Fibroblast of skin of right quadriceps (primary cell): ENCODE measurements around the gene CDH13.

Source experiments
- DNase-seq: peaks from one replicate; pipeline ENCODE4 v3.0.0-alpha.2; 2013

The CDH13 gene

DNA sequence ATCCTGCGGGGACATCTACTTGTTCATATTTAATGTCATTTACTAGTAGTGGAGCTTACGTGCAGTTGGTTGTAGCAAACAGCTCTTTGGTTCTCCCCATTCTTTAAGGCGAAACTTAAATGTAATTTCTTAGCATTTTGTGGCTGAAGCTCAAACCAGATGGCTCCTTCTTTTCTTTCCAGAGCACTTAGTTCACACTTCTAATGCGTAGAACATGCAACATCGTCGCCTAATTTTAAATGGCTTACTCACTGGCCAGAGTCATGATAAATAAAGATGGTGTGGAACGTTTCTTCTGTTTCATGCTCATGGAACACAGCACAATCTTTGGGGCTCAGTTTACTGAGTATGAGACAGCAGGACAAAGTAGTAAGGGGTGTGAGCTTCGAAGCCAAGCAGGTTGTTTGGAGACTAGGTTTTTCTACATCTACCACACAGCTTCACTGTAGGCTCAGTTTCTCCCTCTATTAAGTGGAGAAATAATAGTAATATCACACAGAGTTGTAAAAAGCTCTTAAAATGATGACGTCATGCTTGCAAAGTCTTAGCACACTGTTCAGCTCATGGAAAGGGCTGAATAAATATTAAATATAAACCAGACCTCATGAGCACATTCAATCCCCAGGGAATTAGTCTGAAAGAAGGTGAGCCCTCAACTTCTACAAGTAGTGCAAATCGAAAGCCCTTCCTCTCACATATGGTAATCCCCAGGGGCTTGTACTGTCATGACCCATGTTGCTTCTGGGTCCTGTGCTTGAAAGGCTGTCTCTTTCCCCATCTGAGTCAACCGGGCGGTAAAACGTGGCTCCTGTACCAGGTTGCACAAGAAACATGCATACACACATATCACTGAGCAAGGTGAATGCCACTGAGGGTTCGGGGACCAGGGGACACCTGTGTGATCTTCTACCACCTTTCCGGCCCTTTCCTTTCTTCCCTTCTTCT is 384.3 kb downstream of the CDH13 start:
- no peak for DNase-seq

DNA sequence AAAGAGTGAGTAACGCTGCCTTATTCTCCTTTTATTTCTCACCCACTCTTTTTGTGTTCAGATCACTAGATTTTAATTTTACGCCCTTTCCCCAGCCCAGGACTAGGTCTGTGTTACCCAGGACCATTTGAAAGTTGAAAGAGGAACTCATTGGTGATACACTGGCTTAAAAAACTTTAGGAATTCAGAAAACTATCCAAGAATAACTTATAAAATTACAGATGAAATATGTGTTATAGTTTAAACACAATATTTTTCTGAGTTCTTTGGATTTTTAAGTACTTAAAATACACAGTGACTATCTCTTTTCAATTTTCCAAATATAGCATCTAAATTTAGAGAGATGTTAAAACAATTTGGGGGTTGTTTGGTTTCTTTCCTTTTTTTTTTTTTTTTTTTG is 385.2 kb downstream of the CDH13 start:
- DNase-seq: peak; percentile 9

DNA sequence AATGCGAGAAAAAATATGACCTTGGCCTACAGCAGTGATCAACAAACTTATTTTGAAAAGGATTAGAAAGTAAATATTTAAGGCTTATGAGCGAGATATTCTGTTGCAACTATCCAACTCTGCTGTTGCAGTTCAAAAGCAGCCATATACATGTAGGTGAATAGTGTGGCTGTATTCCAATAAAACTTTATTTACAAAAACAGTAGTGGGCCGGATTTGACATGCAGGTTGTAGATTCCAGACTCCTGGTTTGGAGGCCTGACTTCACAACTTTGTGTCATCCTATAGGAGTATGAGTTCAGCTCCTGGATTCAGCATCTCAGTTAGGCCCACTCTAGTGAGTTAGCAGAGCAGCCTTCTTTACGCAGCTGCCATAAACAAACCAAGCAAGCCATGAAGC is 386.3 kb downstream of the CDH13 start:
- DNase-seq: no peak

DNA sequence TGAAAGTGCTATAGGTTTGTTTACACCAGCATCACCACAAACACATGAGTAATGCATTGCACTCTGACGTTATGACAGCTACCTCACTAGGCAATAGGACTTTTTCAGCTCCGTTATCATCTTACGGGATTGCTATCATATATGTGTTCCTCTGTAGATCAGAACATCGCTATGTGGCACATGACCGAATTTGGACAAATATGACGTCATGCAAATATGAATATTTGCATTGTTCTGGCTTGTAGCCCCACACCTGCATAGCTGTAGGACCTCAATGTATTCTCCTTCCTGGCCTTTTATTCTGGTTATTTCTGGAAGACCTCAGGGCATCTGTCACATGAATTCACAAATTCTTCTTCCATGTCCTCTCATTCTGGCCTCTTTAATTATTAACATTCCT is 393.2 kb downstream of the CDH13 start:
- DNase-seq: no peak

DNA sequence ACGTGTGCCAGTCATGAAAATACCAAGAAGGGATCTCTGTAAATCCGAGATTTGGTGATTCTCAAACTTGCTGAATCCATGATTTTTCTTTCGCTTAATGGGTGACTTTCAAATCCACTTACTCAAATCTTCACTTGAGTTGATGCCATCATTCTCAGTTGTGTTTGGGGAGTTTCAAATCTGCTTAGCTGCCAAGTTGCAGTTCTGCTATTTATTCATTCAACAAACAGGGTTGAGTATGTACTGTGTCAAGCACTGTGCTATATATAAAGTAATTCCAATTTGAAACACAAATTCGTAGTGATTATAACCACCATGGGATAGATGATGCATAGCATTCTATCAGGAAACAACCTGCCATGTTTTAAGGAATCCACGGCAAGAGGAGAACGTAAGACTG is 394.3 kb downstream of the CDH13 start:
- no peak for DNase-seq

DNA sequence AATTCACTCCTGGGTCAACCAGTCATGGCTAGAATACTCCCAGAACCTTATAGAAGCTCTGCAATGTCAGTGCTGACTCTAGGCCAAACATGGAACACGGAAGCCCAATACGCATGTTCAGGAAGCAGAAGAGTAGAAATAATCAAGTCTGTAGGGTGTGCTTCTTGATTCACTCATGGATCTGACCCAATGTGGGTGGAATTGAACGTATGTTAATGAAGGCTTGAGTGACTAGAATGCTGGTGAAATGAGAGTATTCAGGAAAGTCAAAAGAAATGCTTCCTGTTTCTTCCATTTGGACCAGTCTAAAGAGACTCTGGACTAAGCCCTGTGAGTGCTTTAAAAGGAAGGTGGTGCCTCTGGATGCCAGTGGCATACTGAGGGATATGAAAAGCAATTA is 395.0 kb downstream of the CDH13 start:
- DNase-seq: no peak

DNA sequence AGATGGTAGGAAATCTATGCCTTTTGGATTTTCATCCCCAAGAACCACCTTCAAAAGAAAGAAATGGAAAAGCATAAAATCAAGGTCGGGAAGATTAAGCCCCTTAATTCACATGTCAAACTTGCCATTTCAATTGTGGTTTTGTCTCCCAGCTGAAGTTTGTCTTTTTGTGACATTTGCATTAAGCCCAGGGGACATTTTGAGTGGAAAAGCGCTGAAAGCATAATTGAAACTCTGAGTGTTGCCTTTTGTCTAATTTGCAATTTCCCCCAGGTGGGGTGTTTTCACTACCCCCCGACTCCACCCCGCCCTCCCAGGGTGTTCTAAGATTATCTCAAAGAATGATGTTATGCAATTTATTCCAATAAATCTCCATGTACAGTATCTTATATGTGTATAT is 396.2 kb downstream of the CDH13 start:
- DNase-seq: no peak

DNA sequence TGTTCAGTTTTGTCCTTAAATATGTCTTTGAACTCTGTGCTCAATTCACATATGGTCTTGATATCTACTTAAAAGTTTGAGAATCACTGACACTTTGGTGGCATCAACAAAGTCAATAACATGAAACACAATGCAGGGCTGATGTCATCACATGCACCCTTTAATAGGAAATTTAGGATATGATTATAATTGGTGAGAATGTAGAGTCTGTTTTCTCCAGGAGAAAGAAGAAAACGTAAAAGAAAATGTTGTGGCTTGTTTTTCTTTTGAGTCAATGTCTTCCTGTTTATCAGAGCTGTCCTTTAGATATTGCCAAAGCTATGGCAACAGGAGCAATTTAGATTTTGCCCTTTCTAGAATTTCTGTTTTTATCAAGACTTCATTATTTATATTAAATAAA is 396.9 kb downstream of the CDH13 start:
- no peak for DNase-seq

DNA sequence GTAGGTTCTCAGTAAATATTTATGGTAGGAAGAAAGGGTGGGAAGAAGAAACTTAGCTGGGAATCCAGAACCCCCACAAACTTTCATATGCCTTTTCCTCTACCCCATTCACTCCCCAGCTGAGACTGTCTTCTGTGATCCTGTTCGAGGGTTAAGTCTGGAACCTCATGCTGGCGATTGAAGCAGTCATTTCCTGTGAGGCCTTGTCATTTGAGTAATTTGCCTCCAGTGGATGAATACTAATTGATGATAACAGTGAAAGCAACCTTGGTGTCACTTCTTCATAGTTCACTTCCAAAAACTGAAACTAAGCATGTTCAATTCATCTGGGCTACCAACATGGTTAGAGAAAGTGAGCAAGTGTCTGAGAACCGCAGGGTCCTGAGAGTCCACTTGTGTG is 401.2 kb downstream of the CDH13 start:
- DNase-seq: no peak

DNA sequence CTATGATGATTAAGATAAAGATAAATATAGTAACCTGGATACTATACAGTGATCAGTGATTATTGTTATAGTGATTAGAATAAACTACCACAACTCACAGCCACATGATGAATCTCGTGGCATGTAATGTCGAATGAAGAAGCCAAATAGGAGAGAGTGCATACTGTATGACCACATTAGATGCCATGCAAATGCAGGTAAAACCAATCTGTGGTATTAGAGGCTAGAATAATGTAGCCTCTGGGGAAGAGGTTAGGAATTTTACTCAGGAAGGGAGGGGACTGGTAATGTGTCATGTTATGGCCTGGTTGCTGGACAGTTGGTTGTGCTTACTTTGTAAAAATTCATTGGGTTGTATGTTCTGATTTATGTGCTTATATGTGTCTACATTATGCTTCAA is 402.7 kb downstream of the CDH13 start:
- no peak for DNase-seq

DNA sequence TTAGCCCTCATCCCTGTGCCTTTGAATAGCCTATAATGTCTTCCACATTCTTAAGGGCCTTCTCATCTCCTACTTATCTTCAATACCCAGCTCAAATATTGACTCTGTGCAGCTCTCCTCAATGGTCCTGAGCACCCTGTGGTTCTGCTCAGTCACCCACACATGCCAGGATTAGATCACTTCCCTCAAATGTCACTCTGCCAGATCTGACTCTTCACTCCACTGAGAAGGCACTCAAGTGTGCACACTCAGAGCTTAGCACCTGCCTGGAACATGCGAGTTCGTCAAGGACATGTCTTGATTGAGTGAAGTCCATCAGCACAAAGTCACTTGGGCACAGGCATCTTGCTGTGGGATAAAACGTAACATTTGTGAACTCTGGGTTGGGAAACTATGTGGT is 404.8 kb downstream of the CDH13 start:
- no peak for DNase-seq

DNA sequence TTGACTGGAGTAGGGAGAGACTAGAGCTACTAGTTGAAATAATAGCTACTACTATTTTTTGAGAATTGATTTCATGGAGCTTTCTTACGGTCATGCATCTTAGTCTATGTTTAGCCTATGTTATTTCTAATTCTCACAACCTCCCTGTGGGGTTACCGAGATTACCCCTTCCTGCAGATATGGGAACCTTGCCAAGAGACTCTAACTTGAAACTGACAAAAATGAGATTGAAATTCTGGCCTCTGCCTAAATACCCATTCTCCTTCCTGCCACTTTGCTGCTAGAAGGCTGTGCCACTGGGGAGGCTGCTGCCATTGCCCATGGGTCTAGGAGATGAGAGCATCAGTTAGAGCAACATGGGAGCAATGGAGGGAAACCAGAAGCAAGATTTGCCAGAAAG is 410.3 kb downstream of the CDH13 start:
- no peak for DNase-seq

DNA sequence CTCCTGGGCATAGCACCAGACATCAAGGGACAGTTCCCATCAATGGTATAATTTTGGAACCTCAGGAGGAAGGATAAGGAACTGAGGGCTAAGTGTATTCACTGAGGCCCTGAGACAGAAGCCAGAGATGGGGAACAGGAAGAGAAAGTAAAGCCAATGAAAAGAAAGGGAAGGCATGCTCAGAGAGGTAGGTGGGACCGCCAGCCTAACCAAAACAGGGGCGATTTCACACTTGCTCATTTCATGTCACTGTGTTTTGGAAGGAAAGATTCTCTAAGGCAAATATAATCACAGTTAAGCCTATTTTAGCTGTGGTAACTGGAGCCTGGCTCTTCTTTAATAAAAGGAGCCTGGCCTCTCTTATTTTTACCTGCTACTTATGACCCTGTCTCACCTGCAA is 411.1 kb downstream of the CDH13 start:
- DNase-seq: no peak

DNA sequence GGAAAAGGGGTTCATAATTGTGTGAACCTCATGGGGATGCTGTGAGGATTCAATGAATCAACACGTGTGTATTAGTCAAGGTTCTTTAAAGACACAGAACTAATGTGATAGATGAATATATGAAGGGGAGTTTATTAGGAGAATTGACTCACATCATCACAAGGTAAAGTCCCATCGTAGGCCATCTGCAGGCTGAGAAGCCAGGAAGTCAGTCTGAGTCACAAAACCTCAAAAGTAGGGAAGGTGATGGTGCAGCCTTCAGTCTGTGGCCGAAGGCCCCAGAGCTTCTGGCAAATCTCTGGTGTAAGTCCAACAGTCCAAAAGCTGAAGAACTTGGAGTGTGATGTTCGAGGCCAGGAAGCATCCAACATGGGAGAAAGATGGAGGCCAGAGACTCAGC is 413.4 kb downstream of the CDH13 start:
- peak; percentile 36 for DNase-seq

DNA sequence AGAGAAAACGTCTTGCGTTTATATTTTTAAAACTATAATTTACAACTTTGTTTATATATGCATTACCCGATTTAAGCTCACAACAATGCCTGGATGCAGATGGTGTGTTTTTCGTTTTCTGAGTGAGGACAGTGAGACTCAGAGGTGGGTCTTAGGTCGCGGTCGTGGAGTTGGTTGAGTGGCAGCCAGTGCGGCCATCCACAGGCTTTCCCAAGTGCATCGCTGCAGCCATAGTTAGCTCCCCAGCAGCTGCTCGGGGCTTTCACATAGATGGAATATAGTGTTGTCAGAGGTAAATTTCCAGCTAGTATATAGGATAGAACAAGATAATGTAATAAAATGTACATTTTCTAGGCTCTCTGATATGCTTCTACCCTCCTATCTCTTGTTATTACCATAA is 417.8 kb downstream of the CDH13 start:
- no peak for DNase-seq

DNA sequence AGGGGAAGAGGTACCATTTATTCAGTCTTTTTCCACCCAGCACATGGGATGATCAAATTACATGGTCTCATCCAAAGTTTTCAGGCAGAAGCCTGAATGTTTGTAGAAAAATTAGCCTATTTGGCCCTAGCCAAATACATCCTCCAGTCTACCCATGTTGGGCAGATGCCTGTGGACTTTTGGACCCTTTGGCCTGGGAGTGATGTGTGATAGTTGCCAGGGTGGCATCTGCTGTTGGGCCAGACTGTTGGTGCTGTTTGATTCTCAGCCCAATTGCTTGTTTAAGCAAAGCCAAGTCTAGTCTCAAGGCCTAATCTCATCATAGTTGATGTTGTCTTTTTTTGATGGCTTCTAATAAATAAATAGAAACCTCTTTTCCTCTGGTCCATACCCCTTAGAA is 419.0 kb downstream of the CDH13 start:
- no peak for DNase-seq

DNA sequence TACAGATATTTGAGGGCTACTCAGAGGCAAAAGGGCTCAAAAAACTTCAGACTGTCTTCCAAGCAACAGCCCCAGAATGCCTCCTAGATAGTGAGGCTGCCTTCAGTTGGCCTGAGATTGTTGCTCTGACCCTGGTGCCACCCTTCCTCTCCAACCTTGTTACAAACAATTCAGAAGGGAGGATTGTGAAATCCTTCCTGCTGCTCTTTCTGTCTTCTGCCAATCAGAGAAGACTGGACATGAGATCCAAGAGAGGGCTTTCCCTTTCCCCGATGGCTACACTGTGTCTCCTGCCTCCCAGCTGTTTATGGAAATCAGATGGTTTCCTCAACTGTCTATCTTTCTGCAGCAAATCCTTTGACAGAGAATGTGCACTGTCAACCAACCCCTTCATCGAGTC is 419.9 kb downstream of the CDH13 start:
- DNase-seq: no peak

DNA sequence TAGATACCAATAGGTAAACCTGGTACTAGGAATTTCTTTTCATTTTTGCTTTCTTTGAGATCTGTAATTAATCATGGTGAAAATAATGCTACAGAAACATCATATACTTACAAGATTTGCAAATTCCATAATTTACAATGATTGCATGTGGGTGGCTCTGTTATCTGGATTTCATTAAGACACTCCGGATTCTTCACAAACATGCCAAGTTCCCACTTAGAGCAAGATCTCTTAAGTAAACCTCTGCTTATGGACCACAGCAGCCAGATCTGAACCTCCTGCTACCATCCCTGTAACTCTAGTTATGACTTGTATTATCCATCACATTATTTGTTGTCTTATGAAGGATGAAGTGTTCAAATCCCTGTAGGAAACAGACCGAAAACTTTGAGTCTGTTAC is 424.7 kb downstream of the CDH13 start:
- DNase-seq: peak; percentile 12

DNA sequence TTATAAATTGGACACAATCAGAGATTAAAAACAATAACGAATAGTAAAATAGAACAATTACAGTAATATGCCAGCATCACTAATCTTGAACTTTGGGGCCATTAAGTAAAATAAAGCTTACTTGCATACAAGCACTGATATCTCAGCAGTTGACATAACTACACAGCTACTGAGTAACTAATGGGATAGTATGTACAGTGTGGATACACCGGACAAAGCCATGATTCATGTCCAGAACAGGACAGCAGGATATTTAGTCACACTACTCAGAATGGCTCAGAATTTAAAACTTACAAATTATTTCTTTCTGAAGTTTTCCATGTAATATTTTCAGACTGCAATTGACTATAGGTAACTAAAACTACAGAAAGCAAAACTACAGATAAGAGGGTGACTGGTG is 427.5 kb downstream of the CDH13 start:
- no peak for DNase-seq

DNA sequence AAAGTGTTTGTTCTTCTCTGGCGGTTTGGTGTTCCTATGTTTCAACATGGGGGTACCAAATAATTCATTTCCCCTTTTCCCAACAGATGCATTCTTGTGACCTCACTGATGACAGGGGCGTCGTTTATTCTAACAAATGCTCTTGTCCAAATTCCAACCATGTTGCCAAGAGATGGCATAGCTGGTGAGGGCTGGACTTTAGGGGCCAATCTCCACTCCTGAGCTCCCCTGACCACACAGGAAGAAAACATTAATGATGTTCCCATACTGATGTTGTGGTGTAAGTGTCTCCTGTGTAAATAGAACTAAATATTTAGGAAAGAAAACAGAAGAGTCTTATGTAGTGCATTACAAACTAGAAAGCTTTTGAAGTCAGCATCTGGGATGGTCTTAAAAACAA is 431.6 kb downstream of the CDH13 start:
- no peak for DNase-seq

DNA sequence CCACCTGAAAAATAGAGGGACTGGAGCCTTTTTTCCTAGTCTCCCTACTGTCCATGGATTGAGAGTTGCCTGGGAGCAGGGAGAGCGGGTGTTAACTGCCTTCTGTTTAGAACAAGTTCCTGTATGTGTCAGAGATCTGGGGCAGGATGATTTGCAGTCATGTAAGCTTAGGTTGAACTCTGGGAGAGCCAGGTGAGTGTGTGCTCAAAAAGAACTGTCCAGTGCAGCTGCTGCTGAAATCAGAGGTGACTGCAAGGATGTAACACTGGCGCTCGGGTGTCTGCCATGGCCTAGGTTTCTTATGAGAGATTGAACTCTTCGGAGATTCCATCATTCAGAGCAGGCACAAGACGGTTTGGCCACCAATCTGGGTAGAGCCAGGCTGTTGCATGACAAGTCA is 432.5 kb downstream of the CDH13 start:
- no peak for DNase-seq

DNA sequence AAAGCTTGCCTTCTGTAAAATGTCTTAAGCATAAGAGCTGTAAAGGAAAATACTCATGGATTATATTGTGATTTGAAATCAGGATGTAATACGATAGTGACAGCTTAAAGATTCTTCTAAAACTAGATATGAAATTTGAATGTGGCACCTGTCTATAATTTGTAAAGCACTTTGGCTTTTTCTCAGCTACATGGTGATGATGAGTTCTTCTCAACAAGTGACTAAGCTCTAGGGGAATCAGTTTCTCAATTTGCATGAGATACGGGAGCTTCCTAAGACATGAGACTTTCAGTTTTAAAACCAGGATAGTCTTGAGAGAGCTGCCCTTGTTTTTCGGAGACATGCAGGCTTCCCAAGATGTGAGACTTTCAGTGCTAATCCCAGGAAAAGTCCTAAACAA is 439.2 kb downstream of the CDH13 start:
- no peak for DNase-seq

DNA sequence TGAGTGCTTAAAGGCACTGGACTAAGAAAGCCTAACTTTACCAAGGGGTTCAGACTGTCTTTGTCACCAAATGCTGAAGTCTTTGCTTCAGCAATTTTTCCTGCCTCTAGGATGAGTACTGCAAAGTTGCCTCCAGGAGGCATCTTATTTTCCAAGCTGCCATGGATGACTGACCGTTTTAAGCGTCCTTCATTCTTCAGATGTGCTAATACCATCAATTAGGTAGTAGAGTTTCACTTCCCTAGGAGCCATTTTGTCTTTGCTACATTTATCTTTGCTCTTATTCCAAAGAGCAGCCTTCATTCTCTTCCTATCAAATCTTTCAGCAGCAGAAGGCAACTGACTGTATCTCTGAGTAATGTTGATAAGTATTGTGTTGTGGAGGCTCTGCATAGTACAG is 440.1 kb downstream of the CDH13 start:
- no peak for DNase-seq

DNA sequence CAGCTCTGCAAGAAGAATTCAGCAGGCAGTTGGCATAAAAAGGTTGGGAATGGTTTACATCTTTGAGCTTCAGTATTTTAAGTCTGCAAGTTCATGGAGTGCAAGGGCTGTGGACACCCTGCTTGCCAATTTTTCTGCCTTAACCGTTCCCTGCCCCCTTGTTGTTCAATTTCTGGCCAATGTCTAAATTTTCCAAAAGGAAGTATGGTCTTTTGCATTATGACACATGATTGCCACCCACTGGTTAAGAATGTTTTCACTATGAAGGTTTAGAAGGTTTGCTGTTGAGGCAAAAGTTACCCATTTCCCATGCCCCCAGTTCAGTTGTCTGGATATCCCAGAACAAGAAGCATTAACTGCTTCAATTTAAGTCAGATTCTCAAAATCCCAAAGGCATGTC is 441.9 kb downstream of the CDH13 start:
- peak; percentile 52 for DNase-seq
